ENCODE results near the gene HYCC1.
"Not testable (repeated sequence)": the region's sequence is repeated elsewhere in the genome, so short reads cannot be mapped to it uniquely, and the experiment has no call there.

Gene HYCC1

DNA sequence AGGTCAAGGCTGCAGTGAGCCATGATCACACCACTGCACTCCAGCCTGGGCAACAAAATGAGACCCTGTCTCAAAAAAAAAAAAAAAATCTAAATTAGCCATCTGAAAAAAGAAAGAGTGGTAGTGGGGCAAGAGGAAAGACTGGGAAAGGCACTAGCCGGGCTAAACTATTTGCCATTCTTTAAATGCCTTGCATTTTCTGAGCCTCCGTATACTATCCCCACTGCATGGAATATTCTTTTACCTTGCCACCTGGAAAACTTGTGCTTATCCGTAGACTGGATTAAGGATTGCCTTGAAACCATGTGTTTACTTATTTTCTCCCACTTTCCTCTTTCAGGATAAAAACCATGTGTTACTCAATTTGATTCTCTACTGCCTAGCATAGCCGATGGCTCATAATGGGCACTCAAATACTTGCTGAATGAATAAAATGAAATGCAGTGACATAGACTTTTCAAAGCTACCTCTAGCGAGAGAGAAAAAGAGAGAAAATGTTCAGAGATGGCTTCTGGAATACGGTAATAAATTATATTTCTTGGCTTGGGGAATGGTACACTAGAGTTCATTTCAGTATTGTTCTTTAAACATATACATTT lies 30.6 kb downstream of the HYCC1 start:
- no peak for DNase-seq

DNA sequence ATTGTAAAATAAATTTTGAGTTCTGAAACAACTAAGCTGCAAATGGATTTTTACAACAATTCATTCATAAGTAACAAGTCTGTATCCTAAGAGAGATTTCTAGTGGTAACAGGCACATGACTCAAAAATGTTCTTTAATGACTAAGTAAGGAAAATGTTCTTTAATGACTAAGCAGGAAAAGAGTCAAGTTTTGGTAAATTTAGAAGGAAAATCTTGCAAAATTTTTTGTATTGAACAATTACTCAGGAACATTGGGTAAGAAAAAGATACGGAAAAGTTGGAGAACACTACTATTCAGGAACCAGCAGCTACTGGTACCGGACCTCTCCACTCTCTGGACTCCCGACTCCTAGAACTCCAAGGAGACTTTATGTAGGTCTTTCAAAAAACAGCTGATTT lies 33.5 kb downstream of the HYCC1 start:
- DNase-seq: no peak

DNA sequence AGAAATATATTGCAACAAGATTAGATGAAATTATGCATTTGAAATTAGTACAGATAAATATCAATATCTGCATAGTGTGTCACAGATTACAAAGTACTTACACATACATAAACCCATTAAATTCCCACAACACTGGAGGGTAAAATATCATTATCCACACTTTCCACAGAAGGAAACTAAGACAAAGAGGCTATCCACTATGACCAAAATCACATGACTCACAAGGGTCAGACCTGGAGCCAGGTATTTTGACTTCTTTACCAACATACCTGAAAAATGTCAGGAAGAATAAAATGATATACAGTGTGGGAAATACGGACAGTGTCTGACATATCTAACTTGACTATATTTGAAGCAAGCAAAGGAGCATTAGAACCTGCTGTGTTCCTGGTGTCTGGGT lies 34.1 kb downstream of the HYCC1 start:
- DNase-seq: no peak

DNA sequence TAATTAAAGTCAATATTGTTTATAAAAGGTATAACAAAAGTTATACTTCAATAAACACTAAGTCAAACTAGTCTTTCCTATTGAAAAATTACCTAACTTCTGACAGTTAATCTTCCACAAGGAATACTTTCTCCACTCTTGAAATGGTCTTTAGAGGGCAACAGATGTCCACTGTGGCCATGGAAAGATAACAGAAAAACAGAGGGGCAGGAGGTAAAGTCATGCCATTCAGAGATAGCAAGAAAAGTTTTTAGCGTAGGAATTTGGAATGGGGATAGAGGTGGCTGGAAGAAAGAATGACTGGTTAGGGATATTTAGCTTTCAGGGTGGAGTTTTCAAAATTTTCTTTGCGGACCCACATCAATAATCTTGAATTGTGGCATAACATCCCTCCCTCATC lies 34.7 kb downstream of the HYCC1 start:
- no peak for DNase-seq

DNA sequence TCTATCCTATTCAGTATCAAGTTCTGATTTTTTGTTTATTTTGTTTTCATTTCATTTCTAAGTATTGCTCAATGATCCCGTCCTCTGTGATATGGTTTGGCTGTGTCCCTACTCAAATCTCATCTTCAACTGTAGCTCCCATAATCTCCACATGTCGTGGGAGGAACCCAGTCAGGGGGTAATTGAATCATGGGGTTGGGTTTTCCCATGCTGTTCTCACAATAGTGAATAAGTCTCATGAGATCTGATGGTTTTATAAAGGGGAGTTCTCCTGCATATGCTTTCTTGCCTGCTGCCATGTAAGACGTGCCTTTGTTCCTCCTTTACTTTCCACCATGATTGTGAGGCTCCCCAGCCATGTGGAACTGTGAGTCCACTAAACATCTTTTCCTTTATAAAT lies 39.3 kb downstream of the HYCC1 start:
- not testable (repeated sequence) for DNase-seq

DNA sequence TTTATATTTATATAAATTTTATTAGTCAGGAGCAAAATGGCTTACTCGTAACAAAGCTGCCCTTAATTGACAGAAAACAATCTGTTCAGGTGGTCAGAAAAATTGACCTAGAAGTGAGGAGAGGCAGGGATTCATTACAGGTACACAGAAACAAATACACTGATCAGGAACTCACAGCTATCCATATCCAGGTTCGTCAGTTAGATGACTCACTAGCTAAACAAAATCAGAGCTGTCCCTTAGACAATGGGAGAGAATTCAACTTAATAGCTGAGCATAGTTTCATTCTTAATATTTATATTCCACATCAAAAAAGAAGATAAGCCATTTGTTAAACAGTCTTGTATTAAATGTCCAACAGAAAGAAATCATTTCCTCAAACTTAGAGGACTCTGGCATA lies 41.7 kb downstream of the HYCC1 start:
- no peak for DNase-seq

DNA sequence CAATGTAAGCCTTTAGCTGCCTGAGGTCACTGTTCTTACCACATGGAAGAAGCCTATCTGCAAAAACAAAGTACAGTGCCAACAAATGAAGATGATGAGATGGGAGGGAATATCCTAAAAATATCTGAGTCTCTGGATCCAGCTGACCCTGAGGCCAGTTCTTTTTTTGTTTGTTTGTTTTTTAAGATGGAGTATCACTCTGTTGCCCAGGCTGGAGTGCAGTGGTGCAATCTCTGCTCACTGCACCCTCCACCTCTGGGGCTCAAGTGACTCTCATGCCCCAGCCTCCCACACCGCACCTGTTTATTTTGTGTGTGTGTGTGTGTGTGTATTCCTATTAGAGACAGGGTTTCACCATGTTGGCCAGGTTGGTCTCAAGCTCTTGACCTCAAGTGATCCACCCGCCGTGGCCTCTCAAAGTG lies 44.9 kb downstream of the HYCC1 start:
- DNase-seq: no peak
